Measurements from ENCODE around the gene JSRP1. TPM values are rescaled to one million over a fixed set of nuclear protein-coding genes. Genes with fewer than 3 reads are reported as not detected.

The JSRP1 gene
- total RNA-seq, 1 donor from 2014 or later, result 0.36 TPM

GRCh38 chr19:2289714-2290435, 33.7 kb upstream of the JSRP1 start:
- Histone ChIP-seq H3K9me3 (replicated peaks) (no peaks in the 10 kb centered on the region), H3K4me3 (peak overlapping the region; percentile 59), H3K27me3 (ENCODE audit: low read depth) (peaks cover 93% of the 10 kb centered on the region), H3K36me3 (no peaks in the 10 kb centered on the region), H3K4me1 (peaks cover 37% of the 10 kb centered on the region), H3K27ac (replicated peaks) (peak overlapping the region; percentile 33)
- TF ChIP-seq CTCF (IDR thresholded peaks at IDR 0.05; ENCODE audit: borderline replicate concordance), result no peak
- peak; percentile 42 for DNase-seq
- intact Hi-C loops (cut with micrococcal nuclease), result no loop called here

- Histone ChIP-seq H3K36me3 (no peaks in the 10 kb centered on the region), H3K27me3 (ENCODE audit: low read depth) (peaks cover 89% of the 10 kb centered on the region), H3K27ac (replicated peaks) (no peak overlapping the region), H3K4me1 (peaks cover 29% of the 10 kb centered on the region), H3K4me3 (peak overlapping the region; percentile 59), H3K9me3 (replicated peaks) (no peaks in the 10 kb centered on the region)
- intact Hi-C loops (cut with micrococcal nuclease), result no loop called here
- DNase-seq, result no peak
- no peak for TF ChIP-seq CTCF (IDR thresholded peaks at IDR 0.05; ENCODE audit: borderline replicate concordance)
Measured at GRCh38 chr19:2288818-2289713, 32.8 kb upstream of the JSRP1 start.

- peaks cover 83% of the 10 kb centered on the region for H3K27me3 ChIP-seq (ENCODE audit: low read depth)
- H3K4me1 ChIP-seq, result peaks cover 27% of the 10 kb centered on the region
- TF ChIP-seq CTCF (IDR thresholded peaks at IDR 0.05; ENCODE audit: borderline replicate concordance), result no peak
- intact Hi-C loops (cut with micrococcal nuclease), result no loop called here
- H3K4me3 ChIP-seq, result no peak overlapping the region
- H3K36me3 ChIP-seq, result no peaks in the 10 kb centered on the region
- H3K27ac ChIP-seq (replicated peaks), result no peak overlapping the region
- DNase-seq, result no peak
- no peaks in the 10 kb centered on the region for H3K9me3 ChIP-seq (replicated peaks)
Measured at GRCh38 chr19:2288338-2288817, 32.2 kb upstream of the JSRP1 start.

GRCh38 chr19:2287585-2288337, 31.5 kb upstream of the JSRP1 start:
- no peak for DNase-seq
- Histone ChIP-seq H3K9me3 (replicated peaks) (no peaks in the 10 kb centered on the region), H3K36me3 (no peaks in the 10 kb centered on the region), H3K4me1 (peaks cover 28% of the 10 kb centered on the region), H3K4me3 (no peak overlapping the region), H3K27me3 (ENCODE audit: low read depth) (peaks cover 82% of the 10 kb centered on the region), H3K27ac (replicated peaks) (no peak overlapping the region)
- intact Hi-C loops (cut with micrococcal nuclease), result no loop called here
- no peak for TF ChIP-seq CTCF (IDR thresholded peaks at IDR 0.05; ENCODE audit: borderline replicate concordance)
